Measurements from ENCODE around the gene TMPRSS9.

The TMPRSS9 gene

DNA sequence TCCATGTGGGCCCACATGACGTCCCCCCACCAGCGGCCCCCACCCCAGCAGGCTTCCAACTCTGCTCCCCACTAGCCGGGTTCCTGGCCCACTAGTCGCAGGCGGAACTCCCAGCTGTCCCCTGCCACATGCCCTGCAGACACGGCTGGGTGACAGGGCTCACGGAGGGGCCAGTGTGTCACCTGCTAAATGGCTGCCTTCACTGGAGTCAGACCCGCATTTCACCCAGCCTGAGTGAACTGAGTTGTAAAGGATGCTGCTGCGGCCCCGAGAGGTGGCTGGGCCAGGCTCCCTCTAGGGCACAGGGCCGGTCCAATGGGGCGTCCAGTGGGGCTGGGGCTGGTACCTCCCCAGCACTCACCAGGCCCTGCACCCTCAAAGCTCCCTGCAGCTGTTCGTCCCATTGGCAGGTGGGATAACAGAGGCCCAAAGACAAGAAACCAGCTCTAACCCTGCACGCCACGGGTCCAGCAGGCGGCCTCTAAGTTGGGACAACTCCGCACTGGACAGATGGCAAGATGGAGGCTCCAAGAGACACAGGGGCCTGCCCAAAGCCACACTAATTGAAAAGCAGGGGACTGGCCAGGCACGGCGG, 93.5 kb downstream of the TMPRSS9 start:
- TF ChIP-seq ZNF138 (tag by site-specific recombination; IDR thresholded peaks at IDR 0.05; ENCODE audit: borderline replicate concordance) (no peak), KLF9 (tag by site-specific recombination; IDR thresholded peaks at IDR 0.05; ENCODE audit: low read depth) (no peak), ZNF530 (tag by site-specific recombination; IDR thresholded peaks at IDR 0.05; ENCODE audit: low read depth) (no peak), KLF10 (tag by site-specific recombination; IDR thresholded peaks at IDR 0.05) (no peak), ZNF394 (tag by site-specific recombination; IDR thresholded peaks at IDR 0.05; ENCODE audit: borderline replicate concordance) (no peak), MEIS1 (CRISPR knock-in tag; IDR thresholded peaks at IDR 0.05; ENCODE audit: borderline replicate concordance) (no peak), ZSCAN16 (tag by site-specific recombination; IDR thresholded peaks at IDR 0.05) (no peak), PRDM1 (tag by site-specific recombination; IDR thresholded peaks at IDR 0.05) (no peak), ZNF423 (tag by site-specific recombination; IDR thresholded peaks at IDR 0.05) (no peak), ZBTB21 (tag by site-specific recombination; IDR thresholded peaks at IDR 0.05) (no peak), ZNF664 (tag by site-specific recombination; IDR thresholded peaks at IDR 0.05) (no peak)
- TF ChIP-seq, protein P1, sequence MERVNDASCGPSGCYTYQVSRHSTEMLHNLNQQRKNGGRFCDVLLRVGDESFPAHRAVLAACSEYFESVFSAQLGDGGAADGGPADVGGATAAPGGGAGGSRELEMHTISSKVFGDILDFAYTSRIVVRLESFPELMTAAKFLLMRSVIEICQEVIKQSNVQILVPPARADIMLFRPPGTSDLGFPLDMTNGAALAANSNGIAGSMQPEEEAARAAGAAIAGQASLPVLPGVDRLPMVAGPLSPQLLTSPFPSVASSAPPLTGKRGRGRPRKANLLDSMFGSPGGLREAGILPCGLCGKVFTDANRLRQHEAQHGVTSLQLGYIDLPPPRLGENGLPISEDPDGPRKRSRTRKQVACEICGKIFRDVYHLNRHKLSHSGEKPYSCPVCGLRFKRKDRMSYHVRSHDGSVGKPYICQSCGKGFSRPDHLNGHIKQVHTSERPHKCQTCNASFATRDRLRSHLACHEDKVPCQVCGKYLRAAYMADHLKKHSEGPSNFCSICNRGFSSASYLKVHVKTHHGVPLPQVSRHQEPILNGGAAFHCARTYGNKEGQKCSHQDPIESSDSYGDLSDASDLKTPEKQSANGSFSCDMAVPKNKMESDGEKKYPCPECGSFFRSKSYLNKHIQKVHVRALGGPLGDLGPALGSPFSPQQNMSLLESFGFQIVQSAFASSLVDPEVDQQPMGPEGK (tag by site-specific recombination; IDR thresholded peaks at IDR 0.05) = no peak
- TF ChIP-seq, protein P2, sequence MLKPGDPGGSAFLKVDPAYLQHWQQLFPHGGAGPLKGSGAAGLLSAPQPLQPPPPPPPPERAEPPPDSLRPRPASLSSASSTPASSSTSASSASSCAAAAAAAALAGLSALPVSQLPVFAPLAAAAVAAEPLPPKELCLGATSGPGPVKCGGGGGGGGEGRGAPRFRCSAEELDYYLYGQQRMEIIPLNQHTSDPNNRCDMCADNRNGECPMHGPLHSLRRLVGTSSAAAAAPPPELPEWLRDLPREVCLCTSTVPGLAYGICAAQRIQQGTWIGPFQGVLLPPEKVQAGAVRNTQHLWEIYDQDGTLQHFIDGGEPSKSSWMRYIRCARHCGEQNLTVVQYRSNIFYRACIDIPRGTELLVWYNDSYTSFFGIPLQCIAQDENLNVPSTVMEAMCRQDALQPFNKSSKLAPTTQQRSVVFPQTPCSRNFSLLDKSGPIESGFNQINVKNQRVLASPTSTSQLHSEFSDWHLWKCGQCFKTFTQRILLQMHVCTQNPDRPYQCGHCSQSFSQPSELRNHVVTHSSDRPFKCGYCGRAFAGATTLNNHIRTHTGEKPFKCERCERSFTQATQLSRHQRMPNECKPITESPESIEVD (tag by site-specific recombination; IDR thresholded peaks at IDR 0.05) = no peak
- TF ChIP-seq, protein P3, sequence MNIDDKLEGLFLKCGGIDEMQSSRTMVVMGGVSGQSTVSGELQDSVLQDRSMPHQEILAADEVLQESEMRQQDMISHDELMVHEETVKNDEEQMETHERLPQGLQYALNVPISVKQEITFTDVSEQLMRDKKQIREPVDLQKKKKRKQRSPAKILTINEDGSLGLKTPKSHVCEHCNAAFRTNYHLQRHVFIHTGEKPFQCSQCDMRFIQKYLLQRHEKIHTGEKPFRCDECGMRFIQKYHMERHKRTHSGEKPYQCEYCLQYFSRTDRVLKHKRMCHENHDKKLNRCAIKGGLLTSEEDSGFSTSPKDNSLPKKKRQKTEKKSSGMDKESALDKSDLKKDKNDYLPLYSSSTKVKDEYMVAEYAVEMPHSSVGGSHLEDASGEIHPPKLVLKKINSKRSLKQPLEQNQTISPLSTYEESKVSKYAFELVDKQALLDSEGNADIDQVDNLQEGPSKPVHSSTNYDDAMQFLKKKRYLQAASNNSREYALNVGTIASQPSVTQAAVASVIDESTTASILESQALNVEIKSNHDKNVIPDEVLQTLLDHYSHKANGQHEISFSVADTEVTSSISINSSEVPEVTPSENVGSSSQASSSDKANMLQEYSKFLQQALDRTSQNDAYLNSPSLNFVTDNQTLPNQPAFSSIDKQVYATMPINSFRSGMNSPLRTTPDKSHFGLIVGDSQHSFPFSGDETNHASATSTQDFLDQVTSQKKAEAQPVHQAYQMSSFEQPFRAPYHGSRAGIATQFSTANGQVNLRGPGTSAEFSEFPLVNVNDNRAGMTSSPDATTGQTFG (tag by site-specific recombination; IDR thresholded peaks at IDR 0.05; ENCODE audit: borderline replicate concordance) = no peak
- TF ChIP-seq, protein P4, sequence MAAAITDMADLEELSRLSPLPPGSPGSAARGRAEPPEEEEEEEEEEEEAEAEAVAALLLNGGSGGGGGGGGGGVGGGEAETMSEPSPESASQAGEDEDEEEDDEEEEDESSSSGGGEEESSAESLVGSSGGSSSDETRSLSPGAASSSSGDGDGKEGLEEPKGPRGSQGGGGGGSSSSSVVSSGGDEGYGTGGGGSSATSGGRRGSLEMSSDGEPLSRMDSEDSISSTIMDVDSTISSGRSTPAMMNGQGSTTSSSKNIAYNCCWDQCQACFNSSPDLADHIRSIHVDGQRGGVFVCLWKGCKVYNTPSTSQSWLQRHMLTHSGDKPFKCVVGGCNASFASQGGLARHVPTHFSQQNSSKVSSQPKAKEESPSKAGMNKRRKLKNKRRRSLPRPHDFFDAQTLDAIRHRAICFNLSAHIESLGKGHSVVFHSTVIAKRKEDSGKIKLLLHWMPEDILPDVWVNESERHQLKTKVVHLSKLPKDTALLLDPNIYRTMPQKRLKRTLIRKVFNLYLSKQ (tag by site-specific recombination; IDR thresholded peaks at IDR 0.05; ENCODE audit: borderline replicate concordance) = no peak
- CTCF ChIA-PET = interaction anchor here (2.3 kb wide), 1 partner anchor 20 kb away, joined by 5 read pairs; no protein-coding TSS in a partner anchor
- Histone ChIP-seq H3K9me3 (ENCODE audit: control insufficient read depth, insufficient read depth, low read depth, low read length) (no peaks in the 10 kb centered on the region), H3K36me3 (ENCODE audit: control insufficient read depth in 2 of 2, insufficient read depth in 1 of 2, low read length in 2 of 2) (peaks cover 4 to 36% of the 10 kb centered on the region in 2 experiments; a peak in 2 of 3 replicates), H3K4me3 (ENCODE audit: low read depth, low read length) (no peak overlapping the region), H3K27ac (ENCODE audit: extremely low read depth, low read depth, low read length) (no peak overlapping the region), H3K4me1 (ENCODE audit: control insufficient read depth, insufficient read depth, low read length) (peaks cover 2% of the 10 kb centered on the region; the same call in 1 of the 2 replicates)
- POLR2A ChIA-PET = interaction anchor here (0.7 to 5.3 kb wide), 6 partner anchors 9 to 367 kb away, joined by 3 to 83 read pairs (median 4); partner anchors contain the start of gene GADD45B

Data from HEK293 (cell line).